HepG2 (cell line): ENCODE measurements around the gene SLC25A5. TPM values are rescaled to one million over a fixed set of nuclear protein-coding genes. Genes with fewer than 3 reads are reported as not detected.

Source experiments
- CBX2 ChIP-seq, 2 experiments: fragments of 200-600 bp in 1 of 2; sonication (generic); formaldehyde crosslinking in 1 of 2; IDR thresholded peaks; 2 replicates each; pipeline versions ENCODE4 v1.7.0 to v1.8.1; 2018 to 2022; ENCODE audit warnings: low read depth in 2 of 2, low read length in 1 of 2, mild to moderate bottlenecking in 1 of 2, missing genetic modification reagents in 1 of 2
- CHCHD3 ChIP-seq: sonication (generic); formaldehyde crosslinking; IDR thresholded peaks from 2 replicates; pipeline ENCODE4 v1.8.0; 2022; ENCODE audit warnings: mild to moderate bottlenecking, missing genetic modification reagents, moderate library complexity
- CREB1 ChIP-seq, 2 experiments: fragments of 450-650 bp in 1 of 2; IDR thresholded peaks; 2 replicates each; pipeline ENCODE4 v1.6.1; 2016 to 2017; ENCODE audit warnings: control low read depth in 1 of 2, mild to moderate bottlenecking in 1 of 2, missing compliant biosample characterization in 1 of 2, missing genetic modification characterization in 1 of 2
- HHEX ChIP-seq: IDR thresholded peaks from 2 replicates; pipeline ENCODE4 v1.6.1; 2016; ENCODE audit warnings: control low read depth
- HIVEP1 ChIP-seq: sonication (generic); formaldehyde crosslinking; IDR thresholded peaks from 2 replicates; pipeline ENCODE4 v1.4.0; 2020; ENCODE audit warnings: mild to moderate bottlenecking, missing genetic modification reagents
- KLF11 ChIP-seq: IDR thresholded peaks from 2 replicates; pipeline ENCODE4 v1.6.1; 2016; ENCODE audit warnings: missing compliant biosample characterization
- NCOR1 ChIP-seq: fragments of 200-600 bp; sonication (generic); IDR thresholded peaks from 2 replicates; pipeline ENCODE4 v1.7.0; 2017; ENCODE audit warnings: antibody characterized with exemption, low read length, borderline replicate concordance
- NFYB ChIP-seq: sonication (generic); formaldehyde crosslinking; IDR thresholded peaks from 2 replicates; pipeline ENCODE4 v1.4.0; 2020; ENCODE audit warnings: missing genetic modification reagents
- PHB2 ChIP-seq: fragments of 450-650 bp; IDR thresholded peaks from 2 replicates; pipeline ENCODE4 v1.6.1; 2018; ENCODE audit not compliant: partially characterized antibody
- PPARG ChIP-seq: conservative IDR thresholded peaks from 2 replicates; pipeline ENCODE4 v1.6.1; 2016; ENCODE audit warnings: missing biosample characterization, missing genetic modification reagents
- SALL1 ChIP-seq: sonication (generic); formaldehyde crosslinking; IDR thresholded peaks from 2 replicates; pipeline ENCODE4 v1.8.0; 2022; ENCODE audit warnings: mild to moderate bottlenecking, missing genetic modification reagents
- SAP130 ChIP-seq: IDR thresholded peaks from 2 replicates; pipeline ENCODE4 v1.6.1; 2016; ENCODE audit warnings: low read depth
- SKI ChIP-seq: fragments of 450-650 bp; IDR thresholded peaks from one replicate; pipeline ENCODE4 v1.6.1; 2018; ENCODE audit warnings: mild to moderate bottlenecking; ENCODE audit not compliant: partially characterized antibody
- STAG1 ChIP-seq: sonication (generic); formaldehyde crosslinking; IDR thresholded peaks from 2 replicates; pipeline ENCODE4 v1.4.0; 2020; ENCODE audit warnings: missing genetic modification reagents
- ZBTB1 ChIP-seq: sonication (generic); formaldehyde crosslinking; IDR thresholded peaks from 2 replicates; pipeline ENCODE4 v1.4.0; 2020; ENCODE audit warnings: missing genetic modification reagents, borderline replicate concordance
- ZNF101 ChIP-seq: sonication (generic); formaldehyde crosslinking; IDR thresholded peaks from 2 replicates; pipeline ENCODE4 v1.4.0; 2020; ENCODE audit warnings: mild to moderate bottlenecking, low read depth, missing genetic modification reagents, borderline replicate concordance
- ZNF20 ChIP-seq: sonication (generic); formaldehyde crosslinking; IDR thresholded peaks from 2 replicates; pipeline ENCODE4 v1.4.0; 2020; ENCODE audit warnings: mild to moderate bottlenecking, moderate library complexity, missing genetic modification reagents
- ZNF234 ChIP-seq: sonication (generic); formaldehyde crosslinking; conservative IDR thresholded peaks from 2 replicates; pipeline ENCODE4 v1.5.1; 2020; ENCODE audit warnings: mild to moderate bottlenecking, missing genetic modification reagents
- ZNF260 ChIP-seq: sonication (generic); formaldehyde crosslinking; IDR thresholded peaks from 2 replicates; pipeline ENCODE4 v1.4.0; 2020; ENCODE audit warnings: missing genetic modification reagents, low read depth, mild to moderate bottlenecking, borderline replicate concordance
- ZNF546 ChIP-seq: sonication (generic); formaldehyde crosslinking; conservative IDR thresholded peaks from 2 replicates; pipeline ENCODE4 v1.8.1; 2023; ENCODE audit warnings: mild to moderate bottlenecking, missing genetic modification reagents
- ZNF567 ChIP-seq: sonication (generic); formaldehyde crosslinking; IDR thresholded peaks from 2 replicates; pipeline ENCODE4 v1.8.1; 2023; ENCODE audit warnings: mild to moderate bottlenecking, missing genetic modification reagents, borderline replicate concordance
- ZNF598 ChIP-seq: sonication (generic); formaldehyde crosslinking; IDR thresholded peaks from 2 replicates; pipeline ENCODE4 v1.5.1; 2020; ENCODE audit warnings: mild to moderate bottlenecking, missing genetic modification reagents, borderline replicate concordance
- ZNF615 ChIP-seq: sonication (generic); formaldehyde crosslinking; IDR thresholded peaks from 2 replicates; pipeline ENCODE4 v1.5.0; 2020; ENCODE audit warnings: mild to moderate bottlenecking, missing genetic modification reagents, borderline replicate concordance
- ZNF703 ChIP-seq: sonication (generic); formaldehyde crosslinking; IDR thresholded peaks from 2 replicates; pipeline ENCODE4 v1.5.1; 2020; ENCODE audit warnings: missing genetic modification reagents, mild to moderate bottlenecking, moderate library complexity, borderline replicate concordance
- ZNF75D ChIP-seq: sonication (generic); formaldehyde crosslinking; IDR thresholded peaks from 2 replicates; pipeline ENCODE4 v1.8.1; 2023; ENCODE audit warnings: missing genetic modification reagents, mild to moderate bottlenecking, borderline replicate concordance
- polyA plus RNA-seq, 8 experiments: library from polyadenylated mRNA; depleted of rRNA in 3 of 8; stranded (reverse) in 7 of 8; unstranded in 1 of 8; fragments of >200 nt; fragmentation: Illumina TruSeq in 4 of 8; extraction: Trizol in 4 of 8; gene quantifications; 2 replicates each; pipeline versions ENCODE4 v1.2.1 to v1.2.3, GENCODE V29; 2011 to 2016; ENCODE audit warnings: low read depth in 4 of 8, missing spikeins in 1 of 8, mixed read lengths in 1 of 8; ENCODE audit not compliant: insufficient read depth in 1 of 8
- total RNA-seq, 5 experiments: library from RNA; depleted of rRNA; stranded (reverse); fragments of >200 nt; fragmentation: Illumina TruSeq; extraction: Trizol; gene quantifications; 2 replicates each; pipeline ENCODE4 v1.2.3, GENCODE V29; 2016; ENCODE audit warnings: low read depth in 1 of 5
- TF ChIP-seq, protein P1 (sequence below): sonication (generic); formaldehyde crosslinking; IDR thresholded peaks from 2 replicates; pipeline ENCODE4 v1.4.0; 2020; ENCODE audit warnings: mild to moderate bottlenecking, missing genetic modification reagents
- TF ChIP-seq, protein P2 (sequence below): sonication (generic); formaldehyde crosslinking; IDR thresholded peaks from 2 replicates; pipeline ENCODE4 v1.4.0; 2020; ENCODE audit warnings: missing genetic modification reagents
- TF ChIP-seq, protein P3 (sequence below): IDR thresholded peaks from 2 replicates; pipeline ENCODE4 v1.6.1; 2016; ENCODE audit warnings: control low read depth

SLC25A5 gene
- total and polyA plus RNA-seq, 2 of the 13 experiments (the other 11 are each of a cell fraction or from before 2014, with no cell fraction given), result 300 to 402 TPM

DNA sequence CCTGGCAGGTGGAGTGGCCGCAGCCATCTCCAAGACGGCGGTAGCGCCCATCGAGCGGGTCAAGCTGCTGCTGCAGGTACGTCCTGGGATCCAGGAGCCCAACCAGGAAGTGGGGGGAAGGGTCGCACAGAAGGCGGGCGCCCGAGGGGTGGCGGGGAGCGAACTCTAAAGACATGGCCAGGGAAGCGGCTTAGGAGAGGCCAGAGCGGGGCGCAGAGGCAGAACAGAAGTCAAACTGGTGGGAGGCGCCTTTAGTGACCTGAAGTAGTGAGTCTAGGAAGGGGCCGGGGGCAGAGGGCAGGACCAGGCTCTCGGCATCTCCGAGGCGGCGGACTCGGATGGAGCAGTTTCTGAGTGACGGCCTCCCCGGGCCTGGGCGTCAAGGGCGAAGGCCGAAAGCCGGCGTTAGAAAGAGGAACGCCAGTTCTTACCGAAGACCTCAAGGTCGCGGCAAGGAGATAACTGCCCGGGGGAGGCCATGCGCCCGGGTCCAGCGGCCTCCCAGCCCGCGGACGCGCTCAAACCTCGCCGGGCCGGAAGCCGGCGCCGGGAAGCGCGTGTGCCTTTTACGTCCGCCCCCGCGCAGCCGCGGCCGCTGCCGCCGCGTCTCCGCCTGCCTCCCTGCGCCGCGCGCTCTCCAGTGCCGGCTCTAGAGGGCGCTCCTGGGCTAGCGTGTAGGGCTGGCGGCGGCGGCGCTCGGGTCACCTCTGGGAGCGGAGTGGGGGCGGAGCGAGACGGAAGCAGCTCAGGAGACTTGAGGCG is 488 bp downstream of the SLC25A5 start (continued):
- TF ChIP-seq PHB2, result no peak
- no peak for TF ChIP-seq CBX2 (IDR thresholded peaks at IDR 0.05; ENCODE audit: low read depth, low read length)
- no peak for TF ChIP-seq CBX2 (CRISPR knock-in tag; IDR thresholded peaks at IDR 0.05; ENCODE audit: low read depth)
- no peak for TF ChIP-seq ZNF598 (CRISPR knock-in tag)
- no peak for TF ChIP-seq SKI
- TF ChIP-seq ZBTB1, result no peak
- TF ChIP-seq ZNF703 (CRISPR knock-in tag), result no peak
- TF ChIP-seq SAP130, result peak; percentile 64
- no peak for TF ChIP-seq NCOR1
- TF ChIP-seq PPARG, result no peak
- TF ChIP-seq, protein P1, sequence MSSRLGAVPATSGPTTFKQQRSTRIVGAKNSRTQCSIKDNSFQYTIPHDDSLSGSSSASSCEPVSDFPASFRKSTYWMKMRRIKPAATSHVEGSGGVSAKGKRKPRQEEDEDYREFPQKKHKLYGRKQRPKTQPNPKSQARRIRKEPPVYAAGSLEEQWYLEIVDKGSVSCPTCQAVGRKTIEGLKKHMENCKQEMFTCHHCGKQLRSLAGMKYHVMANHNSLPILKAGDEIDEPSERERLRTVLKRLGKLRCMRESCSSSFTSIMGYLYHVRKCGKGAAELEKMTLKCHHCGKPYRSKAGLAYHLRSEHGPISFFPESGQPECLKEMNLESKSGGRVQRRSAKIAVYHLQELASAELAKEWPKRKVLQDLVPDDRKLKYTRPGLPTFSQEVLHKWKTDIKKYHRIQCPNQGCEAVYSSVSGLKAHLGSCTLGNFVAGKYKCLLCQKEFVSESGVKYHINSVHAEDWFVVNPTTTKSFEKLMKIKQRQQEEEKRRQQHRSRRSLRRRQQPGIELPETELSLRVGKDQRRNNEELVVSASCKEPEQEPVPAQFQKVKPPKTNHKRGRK (CRISPR knock-in tag), result no peak
- TF ChIP-seq ZNF546, result no peak
- TF ChIP-seq STAG1, result peak; percentile 66
- no peak; the same call in 1 of the 2 replicates for TF ChIP-seq NFYB (CRISPR knock-in tag)
- TF ChIP-seq CHCHD3 (CRISPR knock-in tag), result no peak
- TF ChIP-seq, protein P2, sequence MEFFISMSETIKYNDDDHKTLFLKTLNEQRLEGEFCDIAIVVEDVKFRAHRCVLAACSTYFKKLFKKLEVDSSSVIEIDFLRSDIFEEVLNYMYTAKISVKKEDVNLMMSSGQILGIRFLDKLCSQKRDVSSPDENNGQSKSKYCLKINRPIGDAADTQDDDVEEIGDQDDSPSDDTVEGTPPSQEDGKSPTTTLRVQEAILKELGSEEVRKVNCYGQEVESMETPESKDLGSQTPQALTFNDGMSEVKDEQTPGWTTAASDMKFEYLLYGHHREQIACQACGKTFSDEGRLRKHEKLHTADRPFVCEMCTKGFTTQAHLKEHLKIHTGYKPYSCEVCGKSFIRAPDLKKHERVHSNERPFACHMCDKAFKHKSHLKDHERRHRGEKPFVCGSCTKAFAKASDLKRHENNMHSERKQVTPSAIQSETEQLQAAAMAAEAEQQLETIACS (CRISPR knock-in tag), result peak; percentile 46; the same call in 1 of the 2 replicates
- TF ChIP-seq ZNF567, result no peak
- no peak for TF ChIP-seq HHEX
- TF ChIP-seq SALL1 (CRISPR knock-in tag), result peak; percentile 52
- no peak for TF ChIP-seq ZNF75D
- TF ChIP-seq ZNF101, result no peak
- TF ChIP-seq, protein P3, sequence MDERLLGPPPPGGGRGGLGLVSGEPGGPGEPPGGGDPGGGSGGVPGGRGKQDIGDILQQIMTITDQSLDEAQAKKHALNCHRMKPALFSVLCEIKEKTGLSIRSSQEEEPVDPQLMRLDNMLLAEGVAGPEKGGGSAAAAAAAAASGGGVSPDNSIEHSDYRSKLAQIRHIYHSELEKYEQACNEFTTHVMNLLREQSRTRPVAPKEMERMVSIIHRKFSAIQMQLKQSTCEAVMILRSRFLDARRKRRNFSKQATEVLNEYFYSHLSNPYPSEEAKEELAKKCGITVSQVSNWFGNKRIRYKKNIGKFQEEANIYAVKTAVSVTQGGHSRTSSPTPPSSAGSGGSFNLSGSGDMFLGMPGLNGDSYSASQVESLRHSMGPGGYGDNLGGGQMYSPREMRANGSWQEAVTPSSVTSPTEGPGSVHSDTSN (CRISPR knock-in tag), result no peak
- no peak for TF ChIP-seq ZNF20 (CRISPR knock-in tag)
- TF ChIP-seq ZNF615 (CRISPR knock-in tag), result no peak
- no peak for TF ChIP-seq ZNF234
- TF ChIP-seq HIVEP1 (CRISPR knock-in tag), result no peak
- no peak for TF ChIP-seq KLF11 (CRISPR knock-in tag)
- TF ChIP-seq ZNF260, result no peak
- peak; percentile 37; the same call in 1 of the 2 replicates for TF ChIP-seq CREB1 (IDR thresholded peaks at IDR 0.05)
- TF ChIP-seq CREB1 (CRISPR knock-in tag; IDR thresholded peaks at IDR 0.05), result no peak
